Skeletal muscle tissue (tissue), 4 donors: Measurements from ENCODE around the gene ORC5. TPM values are rescaled to one million over a fixed set of nuclear protein-coding genes. Genes with fewer than 3 reads are reported as not detected.

Experiments used
- H3K27ac ChIP-seq: one replicate; pipeline ENCODE4 v1.7.0; 2013; ENCODE audit warnings: mild to moderate bottlenecking, low read depth, low read length, inconsistent platforms
- H3K27me3 ChIP-seq, 3 donors: one replicate each; pipeline ENCODE4 v1.7.0; 2013; ENCODE audit warnings: low read length in 3 of 3; ENCODE audit not compliant: control insufficient read depth in 3 of 3, insufficient read depth in 3 of 3
- H3K36me3 ChIP-seq, 3 donors: one replicate each; pipeline ENCODE4 v1.7.0; 2013; ENCODE audit warnings: low read length in 3 of 3; ENCODE audit not compliant: control insufficient read depth in 3 of 3, insufficient read depth in 3 of 3
- H3K4me1 ChIP-seq, 3 donors: one replicate each; pipeline ENCODE4 v1.7.0; 2013; ENCODE audit warnings: low read length in 3 of 3, mild to moderate bottlenecking in 3 of 3; ENCODE audit not compliant: control insufficient read depth in 3 of 3, insufficient read depth in 3 of 3
- H3K4me3 ChIP-seq, 3 donors: one replicate each; pipeline ENCODE4 v1.7.0; 2013; ENCODE audit warnings: low read length in 3 of 3
- H3K9ac ChIP-seq, 3 donors: one replicate each; pipeline ENCODE4 v1.7.0; 2013; ENCODE audit warnings: low read length in 3 of 3, mild to moderate bottlenecking in 3 of 3, moderate library complexity in 2 of 3, low read depth in 1 of 3
- H3K9me3 ChIP-seq, 3 donors: one replicate each; pipeline ENCODE4 v1.7.0; 2013; ENCODE audit warnings: low read length in 3 of 3; ENCODE audit not compliant: control insufficient read depth in 3 of 3
- total RNA-seq: library from RNA; depleted of rRNA; stranded (reverse); fragments of >200 nt; gene quantifications from one replicate; pipeline ENCODE4 v1.2.3, GENCODE V29; 2014
- donor health status: Osteomylitis.

The ORC5 gene
- total RNA-seq, 1 donor from 2014 or later, result 24.0 TPM

DNA sequence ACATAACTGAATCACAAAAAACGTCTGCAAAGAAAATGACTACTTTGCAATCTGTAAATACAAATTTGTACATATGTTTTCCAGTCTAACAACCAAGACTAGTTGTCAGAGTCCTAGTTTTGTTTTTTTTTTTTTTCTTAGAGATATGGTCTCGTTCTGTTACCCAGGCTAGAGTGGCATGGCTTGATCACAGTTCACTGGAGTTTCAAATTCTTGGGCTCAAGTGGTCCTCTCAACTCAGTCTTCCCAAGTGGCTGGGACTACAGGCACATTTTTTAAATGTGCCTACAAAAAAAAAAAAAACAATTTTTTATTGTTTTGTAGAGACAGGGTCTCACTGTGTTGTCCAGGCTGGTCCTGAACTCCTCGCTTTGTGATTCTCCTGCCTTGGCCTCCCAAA lies 70.8 kb downstream of the ORC5 start:
- Histone ChIP-seq H3K9ac (no peak overlapping the region), H3K4me1 (peaks cover 0 to 8% (median 4%) of the 10 kb centered on the region in 3 donors), H3K27me3 (no peaks in the 10 kb centered on the region), H3K27ac (no peak overlapping the region), H3K36me3 (peaks cover 0 to 16% (median 3%) of the 10 kb centered on the region in 3 donors), H3K4me3 (no peak overlapping the region), H3K9me3 (no peaks in the 10 kb centered on the region)

DNA sequence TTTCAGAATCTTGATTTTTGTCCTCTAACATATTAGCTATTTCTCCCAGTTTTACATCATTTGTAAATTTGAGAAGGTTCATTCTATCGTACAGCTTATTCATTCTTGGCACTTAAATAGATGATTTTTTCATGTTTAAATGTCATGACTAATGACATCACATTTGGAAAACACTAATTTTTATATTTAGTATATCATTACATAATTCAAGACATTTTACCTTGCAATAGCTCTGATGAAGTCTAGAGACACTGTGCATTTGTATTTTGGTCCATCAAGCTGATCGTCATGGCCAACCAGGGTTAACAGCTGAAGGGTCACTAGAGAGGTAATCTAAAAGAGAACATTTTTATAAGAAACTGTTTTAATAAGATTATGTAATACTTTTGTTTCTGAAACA lies 71.3 kb downstream of the ORC5 start:
- Histone ChIP-seq H3K9ac (no peak overlapping the region), H3K4me3 (no peak overlapping the region), H3K27me3 (no peaks in the 10 kb centered on the region), H3K36me3 (peaks cover 0 to 16% (median 3%) of the 10 kb centered on the region in 3 donors), H3K27ac (no peak overlapping the region), H3K4me1 (peaks cover 0 to 8% (median 4%) of the 10 kb centered on the region in 3 donors), H3K9me3 (no peaks in the 10 kb centered on the region)

DNA sequence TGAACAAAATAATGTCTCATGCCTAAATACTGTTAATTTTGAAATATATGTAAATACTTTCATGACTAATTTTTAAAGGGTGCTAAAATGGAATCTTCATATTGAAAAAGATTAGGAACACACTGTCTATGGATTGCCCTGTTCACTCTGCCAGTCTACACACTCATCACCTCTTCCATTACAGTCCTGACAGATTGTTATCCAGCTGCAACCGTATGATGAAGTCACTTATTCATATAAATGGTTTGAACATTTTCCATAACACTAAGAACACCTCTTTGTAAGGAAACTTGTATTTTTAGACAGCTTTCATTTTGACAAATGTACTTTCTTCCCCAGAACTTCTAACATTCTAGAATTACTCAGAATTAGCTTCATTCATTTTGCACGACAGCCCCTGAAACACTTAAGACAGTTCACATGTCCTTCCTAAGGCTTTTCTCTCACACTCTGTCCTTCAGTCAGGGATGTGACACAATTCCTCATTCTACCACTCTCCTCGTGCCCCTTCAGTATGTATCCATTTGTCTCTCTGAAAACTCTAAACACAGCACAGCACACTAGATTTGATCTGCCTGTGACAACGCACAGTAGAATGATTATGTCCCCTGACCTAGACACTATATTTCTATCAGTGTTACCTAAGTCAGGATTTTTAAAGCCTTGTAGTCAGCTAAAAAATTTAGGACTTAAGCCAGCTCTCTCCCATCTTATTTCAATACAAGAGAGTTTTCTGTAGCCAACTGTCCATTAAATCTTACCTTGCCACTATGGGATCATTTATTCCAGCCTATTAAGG lies 71.9 kb downstream of the ORC5 start:
- Histone ChIP-seq H3K27ac (no peak overlapping the region), H3K27me3 (no peaks in the 10 kb centered on the region), H3K4me3 (no peak overlapping the region), H3K9me3 (no peaks in the 10 kb centered on the region), H3K36me3 (peaks cover 0 to 19% (median 3%) of the 10 kb centered on the region in 3 donors), H3K9ac (no peak overlapping the region), H3K4me1 (peaks cover 0 to 8% (median 4%) of the 10 kb centered on the region in 3 donors)

DNA sequence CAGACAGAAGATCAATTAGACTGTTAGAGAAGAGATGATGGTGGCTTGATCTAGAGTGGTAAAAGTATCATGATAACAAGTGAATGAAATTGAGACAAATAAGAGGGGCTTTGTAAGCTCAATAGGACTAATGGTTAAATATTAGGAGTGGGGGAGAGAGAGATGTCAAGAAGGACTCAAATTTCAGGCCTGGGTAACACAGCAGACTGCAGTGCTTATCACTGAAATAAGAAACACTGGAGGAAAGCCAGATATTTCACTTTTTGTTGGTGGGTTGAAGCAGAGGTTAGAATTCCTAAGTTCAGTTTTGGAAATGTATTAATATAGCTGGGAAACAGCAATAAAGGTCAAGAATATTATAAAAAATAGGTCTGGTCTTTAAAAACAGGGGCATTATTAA lies 74.6 kb downstream of the ORC5 start:
- H3K9ac ChIP-seq, result no peak overlapping the region
- no peak overlapping the region for H3K4me3 ChIP-seq
- H3K27ac ChIP-seq, result no peak overlapping the region
- H3K9me3 ChIP-seq, result no peaks in the 10 kb centered on the region
- no peaks in the 10 kb centered on the region for H3K27me3 ChIP-seq
- peaks cover 0 to 8% (median 4%) of the 10 kb centered on the region in 3 donors for H3K4me1 ChIP-seq
- H3K36me3 ChIP-seq, result peaks cover 6 to 24% (median 9%) of the 10 kb centered on the region in 3 donors

DNA sequence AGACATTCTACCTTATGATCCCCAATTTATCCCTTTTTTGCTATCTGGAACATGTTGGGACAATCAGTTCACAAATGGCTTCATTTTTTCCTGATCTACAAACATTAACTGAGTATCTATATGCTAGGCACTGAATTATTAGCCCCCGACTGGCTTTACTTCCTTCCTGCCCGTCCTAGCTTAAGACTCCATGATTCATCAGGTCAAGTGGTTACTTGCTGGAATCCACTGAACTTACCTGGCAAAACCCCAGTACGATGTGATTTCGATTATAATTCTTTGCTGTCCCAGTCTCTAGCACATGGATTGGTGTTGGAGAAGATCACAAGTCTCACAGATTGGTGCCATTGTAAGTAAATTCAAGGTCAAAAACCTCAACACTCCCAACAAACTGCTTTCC lies 77.1 kb downstream of the ORC5 start:
- H3K36me3 ChIP-seq, result peaks cover 6 to 20% (median 9%) of the 10 kb centered on the region in 3 donors

DNA sequence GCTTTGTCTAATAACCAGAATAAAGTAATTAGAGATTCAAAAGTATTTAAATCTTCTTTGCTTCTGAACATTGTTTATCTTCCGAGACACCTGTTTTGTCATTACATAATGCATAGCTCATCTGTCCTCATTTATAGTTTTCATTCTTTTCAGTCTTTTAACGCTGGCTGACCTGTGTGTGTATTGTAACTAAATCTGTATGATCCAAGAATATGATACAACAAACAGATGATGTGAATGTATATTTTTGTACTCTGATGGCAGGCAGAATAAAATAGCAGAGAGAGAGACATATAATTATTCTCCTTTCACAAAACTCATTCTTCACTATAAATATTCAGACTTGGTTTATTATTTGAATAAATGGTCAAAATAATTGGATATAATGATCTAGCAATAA lies 80.6 kb downstream of the ORC5 start:
- H3K36me3 ChIP-seq, result peaks cover 6 to 12% (median 6%) of the 10 kb centered on the region in 3 donors
- H3K4me3 ChIP-seq, result no peak overlapping the region
- peaks cover 0 to 4% (median 0%) of the 10 kb centered on the region in 3 donors for H3K4me1 ChIP-seq
- no peak overlapping the region for H3K9ac ChIP-seq
- peak overlapping the region; percentile 55 for H3K27ac ChIP-seq
- H3K9me3 ChIP-seq, result no peaks in the 10 kb centered on the region
- no peaks in the 10 kb centered on the region for H3K27me3 ChIP-seq

More for the DNA sequence above, 77.1 kb downstream of the ORC5 start:
- Histone ChIP-seq H3K27ac (no peak overlapping the region), H3K4me1 (peaks cover 0 to 8% (median 8%) of the 10 kb centered on the region in 3 donors), H3K4me3 (no peak overlapping the region), H3K9me3 (no peaks in the 10 kb centered on the region), H3K9ac (no peak overlapping the region), H3K27me3 (no peaks in the 10 kb centered on the region)

DNA sequence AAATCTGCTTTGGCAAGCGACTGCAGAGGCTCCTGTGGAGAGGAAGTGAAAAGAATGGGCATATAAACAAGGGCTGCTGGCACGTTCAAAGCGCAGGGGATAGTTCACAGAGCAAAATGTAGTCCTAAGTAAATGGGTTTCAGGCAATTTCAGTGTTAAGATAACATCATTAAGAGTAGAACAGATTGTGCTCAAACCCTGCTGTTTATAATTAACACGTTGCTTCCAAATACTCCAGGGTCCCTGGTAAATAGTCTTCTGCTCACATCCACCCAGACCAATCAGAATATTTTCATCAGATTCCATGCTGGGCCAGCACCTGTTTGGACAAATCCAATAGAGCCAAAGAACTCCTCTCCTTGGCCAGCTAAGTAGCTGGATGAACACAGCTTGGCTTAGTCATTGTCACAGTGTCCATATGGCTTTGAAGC lies 81.4 kb downstream of the ORC5 start:
- Histone ChIP-seq H3K4me3 (no peak overlapping the region), H3K36me3 (peaks cover 6 to 12% (median 6%) of the 10 kb centered on the region in 3 donors), H3K27ac (peak overlapping the region; percentile 55), H3K9me3 (no peaks in the 10 kb centered on the region), H3K9ac (peak overlapping the region in 1 of 3 donors; percentile 8), H3K27me3 (no peaks in the 10 kb centered on the region), H3K4me1 (peaks cover 0 to 4% (median 0%) of the 10 kb centered on the region in 3 donors)

DNA sequence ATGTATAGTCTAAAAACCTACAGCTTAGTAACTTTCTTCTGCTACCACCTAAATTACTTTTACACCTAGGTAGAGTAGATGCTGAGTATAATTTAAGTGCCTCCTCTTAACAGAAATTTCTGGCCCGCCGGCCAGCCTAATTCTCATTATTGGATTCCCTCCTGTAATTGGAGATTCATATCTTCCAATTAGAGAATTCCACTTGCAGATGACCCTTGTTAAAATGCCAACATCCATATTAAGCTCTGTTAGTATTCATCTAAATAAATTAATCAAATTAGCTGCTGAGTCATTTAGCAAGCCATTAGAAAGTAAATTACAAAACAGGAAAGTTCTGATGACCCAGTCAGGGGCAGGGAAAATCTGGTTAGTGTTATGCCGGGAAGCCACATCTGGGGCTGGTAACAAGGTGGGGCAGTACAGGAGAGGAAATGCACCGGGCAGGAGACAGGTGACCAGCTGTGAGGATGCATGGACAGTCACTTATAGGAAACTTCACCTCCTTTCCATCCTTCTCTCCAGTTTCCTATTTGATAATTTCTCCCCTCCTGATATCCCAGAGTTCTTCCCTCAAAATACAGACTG lies 82.8 kb downstream of the ORC5 start:
- Histone ChIP-seq H3K9ac (no peak overlapping the region), H3K27me3 (no peaks in the 10 kb centered on the region), H3K4me1 (peaks cover 0 to 4% (median 0%) of the 10 kb centered on the region in 3 donors), H3K4me3 (no peak overlapping the region), H3K36me3 (peaks cover 0 to 3% (median under 1%) of the 10 kb centered on the region in 3 donors), H3K9me3 (no peaks in the 10 kb centered on the region), H3K27ac (no peak overlapping the region)

DNA sequence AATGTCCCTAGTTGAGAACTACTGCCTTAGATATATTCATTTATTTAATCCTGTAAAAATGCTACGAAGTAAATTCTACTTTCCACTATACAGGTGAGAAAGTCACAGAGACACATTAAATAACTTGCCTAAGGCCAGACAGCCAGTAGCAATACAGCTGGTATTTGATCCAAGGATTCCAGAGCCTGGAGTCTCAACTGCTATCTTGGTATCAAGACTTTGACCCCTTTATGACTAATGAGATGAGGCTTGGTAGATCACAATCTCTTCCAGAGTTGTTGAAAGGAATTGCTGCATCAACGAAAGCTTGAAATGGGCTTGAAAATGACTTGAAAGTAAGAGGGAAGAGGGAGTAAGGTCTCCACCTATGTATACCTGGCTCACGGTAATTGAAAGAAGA lies 83.3 kb downstream of the ORC5 start:
- Histone ChIP-seq H3K9me3 (no peaks in the 10 kb centered on the region), H3K36me3 (peaks cover 0 to 3% (median 0%) of the 10 kb centered on the region in 3 donors), H3K4me3 (no peak overlapping the region), H3K9ac (no peak overlapping the region), H3K27ac (no peak overlapping the region), H3K27me3 (no peaks in the 10 kb centered on the region), H3K4me1 (peaks cover 0 to 4% (median 0%) of the 10 kb centered on the region in 3 donors)

DNA sequence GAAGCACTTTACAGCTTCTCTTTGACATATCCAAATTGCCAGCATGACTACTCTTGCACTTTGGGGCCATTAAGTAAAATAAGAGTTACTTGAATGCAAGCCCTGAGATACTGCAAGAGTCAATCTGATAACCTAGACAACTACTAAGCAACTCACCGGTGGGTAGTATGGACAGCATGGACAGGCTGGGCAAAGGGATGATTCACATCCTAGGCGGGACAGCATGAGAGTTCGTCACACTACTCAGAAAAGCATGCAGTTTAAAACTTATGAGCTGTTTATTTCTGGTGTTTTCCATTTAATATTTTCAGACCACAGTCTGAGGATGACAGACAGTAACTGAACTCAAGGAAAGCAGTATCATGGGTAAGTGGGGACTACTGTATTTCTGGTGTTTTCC lies 84.0 kb downstream of the ORC5 start:
- Histone ChIP-seq H3K9me3 (no peaks in the 10 kb centered on the region), H3K27me3 (no peaks in the 10 kb centered on the region), H3K4me1 (peaks cover 0 to 4% (median 0%) of the 10 kb centered on the region in 3 donors), H3K36me3 (peaks cover 0 to 3% (median 0%) of the 10 kb centered on the region in 3 donors), H3K4me3 (no peak overlapping the region), H3K27ac (no peak overlapping the region), H3K9ac (no peak overlapping the region)
